NCI-H1092 treated with DMSO at 0.1 percent for 48 hours (cell line): Measurements from ENCODE around the gene CTSA.
A peak's percentile ranks its signal among the peaks of the same experiment; 100 is the strongest.

Experiments used
- DNase-seq: peaks from one replicate; lab custom pipeline; 2025; lab: John Stamatoyannopoulos, UW

Gene CTSA

DNA sequence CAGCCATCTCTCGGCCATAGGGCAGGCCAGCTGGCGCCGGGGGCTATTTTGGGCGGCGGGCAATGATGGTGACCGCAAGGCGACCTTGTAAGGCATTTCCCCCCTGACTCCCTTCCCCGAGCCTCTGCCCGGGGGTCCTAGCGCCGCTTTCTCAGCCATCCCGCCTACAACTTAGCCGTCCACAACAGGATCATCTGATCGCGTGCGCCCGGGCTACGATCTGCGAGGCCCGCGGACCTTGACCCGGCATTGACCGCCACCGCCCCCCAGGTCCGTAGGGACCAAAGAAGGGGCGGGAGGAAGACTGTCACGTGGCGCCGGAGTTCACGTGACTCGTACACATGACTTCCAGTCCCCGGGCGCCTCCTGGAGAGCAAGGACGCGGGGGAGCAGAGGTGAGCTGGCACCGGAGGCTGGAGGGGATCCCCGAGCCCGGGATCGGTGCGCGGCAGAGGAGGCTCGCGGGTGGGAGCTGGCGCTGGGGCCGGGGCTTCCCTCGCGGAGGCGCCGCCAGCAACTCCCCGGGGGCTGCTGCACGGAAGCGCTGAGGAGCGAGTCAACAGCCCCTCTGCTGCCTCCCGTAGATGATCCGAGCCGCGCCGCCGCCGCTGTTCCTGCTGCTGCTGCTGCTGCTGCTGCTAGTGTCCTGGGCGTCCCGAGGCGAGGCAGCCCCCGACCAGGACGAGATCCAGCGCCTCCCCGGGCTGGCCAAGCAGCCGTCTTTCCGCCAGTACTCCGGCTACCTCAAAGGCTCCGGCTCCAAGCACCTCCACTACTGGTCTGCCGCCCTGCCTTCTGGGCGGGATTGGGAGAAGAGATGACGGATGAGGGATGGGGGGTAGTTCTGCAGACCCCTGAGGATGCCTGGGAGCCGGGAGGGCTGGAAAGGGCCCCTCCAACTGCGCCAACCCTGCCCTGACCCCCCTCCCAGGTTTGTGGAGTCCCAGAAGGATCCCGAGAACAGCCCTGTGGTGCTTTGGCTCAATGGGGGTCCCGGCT, at the start of gene CTSA, which contains the start of gene NEURL2:
CTSA (plus strand) TSS at position 351 of the 999 bp plus-strand sequence; CDS start at position 585, 234 bp downstream.
NEURL2 (minus strand) TSS at position 224 of the 999 bp plus-strand sequence; CDS start at position 7, 217 bp downstream.
- DNase-seq: peak; percentile 77

DNA sequence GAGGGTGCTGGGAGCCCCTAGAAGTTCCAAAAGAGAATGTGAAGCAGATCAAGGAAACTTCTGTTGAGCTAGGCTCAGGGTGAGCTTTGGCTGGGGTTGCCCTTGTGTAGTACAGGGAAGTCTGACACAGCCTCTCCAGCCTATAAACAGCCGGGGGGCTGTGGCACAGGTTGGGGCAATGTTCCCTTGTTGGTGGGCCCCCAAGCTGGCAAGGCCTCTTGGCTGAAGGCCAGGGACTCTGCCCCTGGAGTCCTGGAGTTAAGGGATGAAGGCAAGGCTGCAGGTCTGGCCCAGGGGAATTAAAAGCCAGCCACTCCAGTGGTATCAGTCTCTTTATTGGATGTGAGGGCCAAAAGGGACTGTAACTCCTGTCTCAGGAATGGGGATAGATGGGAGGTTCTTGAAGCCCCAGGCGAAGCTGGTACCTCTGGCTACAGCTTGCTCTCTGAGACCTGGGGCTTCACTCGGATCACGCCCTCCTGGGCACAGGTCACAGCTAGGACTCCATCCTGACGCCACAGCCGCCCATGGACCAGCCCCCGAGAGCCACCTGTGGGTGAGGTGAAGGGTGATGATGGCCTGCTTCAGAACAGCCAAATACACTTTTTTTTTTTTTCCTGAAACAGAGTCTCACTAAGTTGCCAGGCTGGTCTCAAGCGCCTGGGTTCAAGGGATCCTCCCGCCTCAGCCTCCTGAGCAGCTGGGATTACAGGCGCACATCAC, 49.6 kb upstream of the CTSA start:
- no peak for DNase-seq

DNA sequence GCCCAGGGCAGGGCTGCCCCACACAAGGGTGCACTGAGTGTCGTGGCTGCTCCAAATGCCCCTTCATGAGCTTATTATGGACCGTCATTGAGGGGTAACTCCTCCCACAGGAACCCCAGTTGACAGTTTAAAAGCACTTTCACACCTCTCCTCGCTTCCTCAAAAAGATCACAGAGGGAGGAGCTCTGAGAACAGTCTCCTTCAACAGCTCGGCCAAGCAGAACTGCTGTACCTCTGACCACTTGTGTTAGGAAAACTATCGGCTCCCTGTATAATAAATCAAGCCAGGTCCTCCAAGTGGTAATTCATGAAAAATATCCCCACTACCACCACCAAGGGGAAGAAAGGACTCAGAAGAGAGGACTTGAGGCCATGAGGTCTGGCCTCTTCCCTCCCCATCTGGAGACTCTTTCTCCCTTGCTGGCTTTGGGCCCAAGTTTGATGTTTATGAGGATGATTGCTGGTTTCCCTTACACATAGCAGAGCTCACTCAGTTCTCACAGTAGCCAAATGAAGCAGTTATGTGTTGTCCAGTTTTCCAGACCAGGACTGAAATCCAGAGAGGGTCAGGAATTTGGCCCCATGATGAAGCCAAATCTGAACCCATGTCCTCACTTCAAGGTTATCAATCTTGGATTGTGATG, 48.8 kb upstream of the CTSA start:
- no peak for DNase-seq

DNA sequence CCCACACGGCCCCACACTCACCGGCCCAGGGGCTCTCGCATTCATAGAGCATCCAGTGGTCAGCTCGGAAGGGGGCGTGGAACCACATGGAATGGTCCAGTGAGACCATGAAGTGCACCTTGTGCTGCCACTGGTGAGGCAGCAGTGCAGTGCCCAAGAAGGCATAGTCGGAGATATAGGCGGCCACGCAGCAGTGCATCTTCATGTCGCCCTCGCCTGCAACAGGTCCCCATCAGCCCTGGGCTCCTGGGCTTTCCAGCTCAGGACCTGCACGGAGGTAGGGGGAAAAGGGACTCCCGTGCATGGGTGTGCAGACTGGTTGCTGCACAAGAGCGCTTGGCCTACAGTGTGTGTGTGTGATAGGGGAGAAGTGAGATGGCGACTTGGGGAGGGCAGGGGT, 47.6 kb upstream of the CTSA start:
- no peak for DNase-seq

- DNase-seq: no peak
Measured at GRCh38 chr20:45845452-45845851, 45.7 kb upstream of the CTSA start.

GRCh38 chr20:45848421-45848820, 42.7 kb upstream of the CTSA start:
- DNase-seq: no peak

DNA sequence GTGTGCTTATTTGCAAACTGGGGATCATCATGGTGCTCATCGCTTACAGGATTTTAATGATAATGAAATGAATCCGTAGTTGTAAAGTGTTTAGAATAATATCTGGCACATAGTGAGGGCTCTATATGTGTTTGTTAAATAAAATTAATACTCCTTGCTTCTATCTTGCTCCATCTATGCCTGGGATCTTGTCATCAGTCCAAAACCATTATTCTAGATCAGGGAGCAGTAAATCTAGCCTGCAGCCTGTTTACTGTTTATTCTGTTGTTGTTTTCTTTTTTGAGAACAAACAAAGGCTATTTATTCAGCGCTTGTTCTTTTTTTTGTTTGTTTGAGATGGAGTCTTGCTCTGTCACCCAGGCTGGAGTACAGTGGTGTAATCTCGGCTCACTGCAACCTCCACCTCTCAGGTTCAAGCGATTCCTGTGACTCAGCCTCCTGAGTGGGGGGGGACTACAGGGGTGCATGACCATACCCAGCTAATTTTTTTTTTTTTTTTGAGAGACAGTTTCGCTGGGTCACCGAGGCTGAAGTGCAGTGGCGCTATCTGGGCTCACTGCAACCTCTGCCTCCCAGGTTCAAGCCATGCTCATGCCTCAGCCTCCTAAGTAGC, 42.1 kb upstream of the CTSA start:
- DNase-seq: no peak

DNA sequence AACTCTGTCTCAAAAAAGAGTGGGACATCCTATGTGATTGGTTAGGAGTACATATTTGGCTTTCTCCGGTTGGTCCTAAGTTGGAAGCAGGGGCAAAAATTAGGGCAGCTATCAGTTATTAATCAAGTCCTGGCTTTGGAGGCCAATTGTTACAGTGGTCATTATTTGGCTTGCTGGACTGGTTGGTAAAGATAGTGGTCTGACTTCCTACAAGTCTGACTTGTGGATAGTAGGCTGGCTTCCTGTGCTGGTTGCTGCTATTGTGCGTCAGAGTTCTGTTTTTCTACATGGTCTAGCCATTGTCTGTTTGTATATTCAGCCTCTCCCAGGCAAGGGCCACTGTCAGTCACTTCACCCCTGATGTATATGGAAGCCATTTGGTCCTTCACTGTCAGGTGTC, 40.9 kb upstream of the CTSA start:
- DNase-seq: no peak

- DNase-seq: no peak
Measured at GRCh38 chr20:45850926-45851325, 40.2 kb upstream of the CTSA start.

DNA sequence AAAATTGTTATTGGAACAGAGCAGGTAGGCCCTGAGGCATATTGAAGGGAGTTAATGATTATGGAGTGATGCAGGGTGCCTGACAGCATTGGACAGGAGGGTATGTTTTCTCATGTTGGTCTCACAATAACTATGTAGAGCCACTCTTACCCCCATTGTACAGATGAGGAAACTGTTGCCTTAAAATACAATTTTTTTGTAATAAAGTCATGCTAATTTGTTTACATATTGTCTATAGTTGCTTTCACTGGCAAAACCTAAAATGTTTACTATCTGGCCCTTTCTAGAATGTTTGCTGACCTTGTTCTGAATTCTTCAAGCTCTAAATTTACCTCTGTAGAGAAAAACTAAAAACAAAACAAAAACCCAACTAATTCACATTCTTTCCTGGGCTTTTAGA, 39.6 kb upstream of the CTSA start:
- no peak for DNase-seq

DNA sequence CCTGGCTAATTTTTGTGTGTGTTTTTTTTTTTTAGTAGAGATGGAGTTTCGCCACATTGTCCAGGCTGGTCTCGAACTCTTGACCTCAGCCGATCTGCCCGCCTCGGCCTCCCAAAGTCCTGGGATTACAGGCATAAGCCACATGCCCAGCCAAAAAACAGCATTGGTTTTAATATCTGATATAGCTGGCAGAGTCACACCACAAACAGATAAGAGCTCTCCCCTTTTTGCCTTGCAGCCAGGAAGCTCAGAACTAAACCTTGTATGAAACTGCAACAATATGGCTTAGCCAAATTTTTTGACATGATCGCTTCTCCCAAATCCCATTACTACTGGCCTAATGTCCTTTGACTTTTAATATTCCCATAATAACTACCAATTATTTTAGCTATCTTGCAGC, 38.8 kb upstream of the CTSA start:
- no peak for DNase-seq

DNA sequence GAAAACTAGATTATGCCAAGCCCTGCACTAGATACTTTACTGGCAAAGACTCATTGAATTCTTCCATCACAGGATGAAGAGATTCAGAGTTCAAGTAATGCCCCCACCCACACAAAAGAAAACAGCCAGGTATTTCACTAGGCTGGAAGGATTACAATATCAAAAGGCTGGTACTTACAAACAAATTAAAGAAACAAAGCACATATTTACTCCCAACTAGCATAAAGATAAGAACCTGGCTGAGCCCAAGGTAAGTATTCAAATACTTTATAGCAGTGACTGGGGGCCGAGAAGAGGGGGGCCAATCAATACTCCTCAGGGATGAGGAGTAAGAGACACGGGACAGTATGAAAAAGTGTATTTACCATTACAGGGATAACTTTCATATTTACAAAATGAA, 37.7 kb upstream of the CTSA start:
- no peak for DNase-seq

DNA sequence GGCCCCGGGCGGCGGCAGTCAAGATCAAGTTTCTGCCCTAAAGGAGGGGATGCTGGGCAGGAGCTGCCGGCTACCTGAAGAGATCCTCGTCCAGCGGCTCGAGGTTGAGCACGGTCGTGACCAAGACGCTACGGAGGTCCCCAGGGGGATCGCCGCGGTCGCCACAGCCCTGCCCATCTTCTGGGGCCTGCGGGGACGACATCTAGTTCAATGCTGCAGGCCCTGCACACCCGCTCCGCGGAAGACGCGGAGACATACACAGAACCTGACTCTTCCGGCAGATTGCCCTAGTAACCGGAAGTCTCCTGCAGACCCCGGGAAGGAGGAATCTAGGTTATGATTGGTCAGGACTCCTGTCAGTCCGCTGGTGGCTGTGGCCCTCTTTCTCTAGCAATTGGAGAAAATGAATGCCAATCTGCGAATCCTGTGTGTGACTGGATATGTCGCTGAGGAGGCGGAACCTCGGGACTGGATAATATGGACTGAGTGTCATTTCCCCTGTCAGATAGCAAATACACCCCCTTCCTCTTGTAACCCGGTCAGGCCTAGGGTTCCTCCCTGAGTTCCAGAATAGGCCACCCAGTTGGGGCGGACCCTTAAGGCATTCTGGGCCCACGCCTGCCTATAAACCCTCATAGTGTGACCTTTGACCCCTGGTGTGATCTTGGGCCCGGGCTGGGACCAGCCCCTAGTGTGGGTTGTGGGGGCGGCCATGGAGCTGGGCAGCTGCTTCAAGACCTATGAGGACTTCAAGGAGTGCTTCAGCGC, 33.8 kb upstream of the CTSA start, which contains the start of the genes ACOT8 and ZSWIM3:
ACOT8 (minus strand) TSS at position 279 of the 768 bp plus-strand sequence; CDS start at position 202, 77 bp downstream.
ZSWIM3 (plus strand) TSS at position 501 of the 768 bp plus-strand sequence; CDS start at position 713, 212 bp downstream.
- peak; percentile 100 for DNase-seq

DNA sequence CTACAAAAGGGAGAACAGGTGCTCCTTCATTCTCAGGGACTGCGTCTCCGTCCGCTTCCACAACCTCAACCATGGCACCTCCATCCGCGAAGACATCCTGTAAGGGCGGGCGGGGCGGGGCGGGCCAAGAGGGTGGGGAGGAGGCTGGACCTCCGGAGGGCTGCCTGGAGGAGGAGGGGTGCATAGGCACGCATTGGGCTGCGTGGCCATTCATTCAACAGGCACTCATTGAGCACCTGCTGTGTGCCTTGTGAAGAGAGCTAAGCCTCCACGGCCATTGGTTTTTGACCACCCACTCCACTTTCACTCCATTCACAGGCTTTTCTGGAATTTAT, 33.3 kb upstream of the CTSA start:
- DNase-seq: peak; percentile 58

DNA sequence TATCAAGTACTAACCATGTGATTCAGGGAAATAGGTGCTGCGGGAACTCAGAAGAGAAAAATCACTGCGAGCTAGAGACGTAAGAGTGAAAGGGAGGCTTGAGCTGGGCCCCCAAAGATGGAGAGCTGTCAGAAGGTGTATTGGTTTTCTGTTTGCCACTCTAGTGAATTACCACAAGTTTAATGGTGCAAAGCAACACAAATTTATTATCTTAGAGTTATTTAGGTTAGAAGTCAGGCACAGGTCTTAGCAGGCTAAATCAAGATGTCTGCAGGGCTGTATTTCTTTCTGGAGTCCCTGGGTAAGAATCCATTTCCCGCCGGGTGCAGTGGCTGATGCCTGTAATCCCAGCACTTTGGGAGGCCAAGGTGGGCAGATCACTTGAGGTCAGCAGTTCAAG, 31.2 kb upstream of the CTSA start:
- DNase-seq: no peak

- DNase-seq: peak; percentile 13
Measured at GRCh38 chr20:45860560-45861220, 30.4 kb upstream of the CTSA start.

- no peak for DNase-seq
Measured at GRCh38 chr20:45861221-45862075, 29.7 kb upstream of the CTSA start.

GRCh38 chr20:45863543-45864470, 27.3 kb upstream of the CTSA start:
- DNase-seq: no peak
